ENCODE data around the gene STX12.
"Not testable (repeated sequence)": the region's sequence is repeated elsewhere in the genome, so short reads cannot be mapped to it uniquely, and the experiment has no call there.

Gene STX12

GRCh38 chr1:27772932-27773825 is at the start of gene STX12:
STX12 (plus strand) TSS chr1:27773219; CDS start chr1:27773308, 89 bp downstream.
- DNase-seq: peak; percentile 98

DNA sequence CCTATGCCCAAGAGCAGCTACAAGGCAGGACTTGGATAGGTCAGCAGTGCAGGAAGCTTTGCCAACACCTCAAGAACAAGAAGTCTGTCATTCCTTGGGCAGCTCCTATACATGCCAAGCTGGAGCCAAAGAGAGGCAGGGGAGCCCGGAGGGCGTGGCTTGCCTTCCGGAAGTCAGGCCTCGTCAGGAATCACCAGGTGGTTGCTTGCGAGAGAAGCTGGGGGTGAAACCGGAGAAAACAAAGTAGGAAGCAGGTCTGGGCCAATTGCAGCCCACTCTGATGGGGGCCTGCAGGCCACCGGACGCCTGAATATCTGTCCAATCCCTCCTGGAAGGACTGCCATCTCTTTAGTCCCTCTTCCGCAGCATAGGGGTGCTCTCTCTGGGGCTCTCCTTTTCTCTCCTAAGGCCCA is 48.1 kb upstream of the STX12 start:
- DNase-seq: peak; percentile 87

DNA sequence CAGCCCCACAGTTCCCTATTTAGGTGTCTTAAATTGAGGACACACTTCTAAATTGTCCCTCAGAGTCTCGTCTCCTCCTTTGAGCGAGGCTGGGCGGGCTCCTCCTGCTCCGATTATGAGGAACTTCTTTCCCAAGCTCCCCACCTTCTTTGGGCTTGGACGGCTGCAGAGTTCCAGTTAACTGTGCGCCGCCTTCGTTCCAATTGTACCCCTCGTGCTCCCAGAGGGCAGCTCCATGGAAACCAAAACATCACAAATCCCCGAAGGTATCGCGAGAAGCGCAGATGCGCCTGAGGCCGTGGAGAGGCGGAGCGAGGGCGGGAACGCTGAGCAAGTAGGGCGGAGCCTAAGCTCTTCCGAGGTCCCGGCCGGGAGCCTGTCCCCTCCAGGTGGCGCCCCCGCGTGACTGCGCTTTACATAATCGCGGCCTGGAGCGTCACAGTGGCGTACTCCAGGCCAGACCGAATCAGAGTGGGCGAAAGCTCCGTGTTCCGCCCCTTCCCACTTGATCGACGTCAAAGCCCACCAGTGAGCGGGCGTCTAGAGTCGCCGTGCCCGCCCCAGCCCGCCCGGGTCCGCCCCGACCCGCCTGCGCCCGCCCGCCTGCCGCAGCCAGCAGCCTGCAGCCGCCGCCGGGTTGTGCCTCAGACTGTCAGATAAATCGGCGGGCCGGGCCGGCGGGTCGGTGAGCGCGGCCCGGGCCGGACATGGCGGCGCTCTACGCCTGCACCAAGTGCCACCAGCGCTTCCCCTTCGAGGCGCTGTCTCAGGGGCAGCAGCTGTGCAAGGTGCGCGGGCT is 47.4 kb upstream of the STX12 start, which contains the start of gene FAM76A:
FAM76A (plus strand) TSS at position 588 of the 799 bp plus-strand sequence; CDS start at position 708, 120 bp downstream.
- peak; percentile 100 for DNase-seq

DNA sequence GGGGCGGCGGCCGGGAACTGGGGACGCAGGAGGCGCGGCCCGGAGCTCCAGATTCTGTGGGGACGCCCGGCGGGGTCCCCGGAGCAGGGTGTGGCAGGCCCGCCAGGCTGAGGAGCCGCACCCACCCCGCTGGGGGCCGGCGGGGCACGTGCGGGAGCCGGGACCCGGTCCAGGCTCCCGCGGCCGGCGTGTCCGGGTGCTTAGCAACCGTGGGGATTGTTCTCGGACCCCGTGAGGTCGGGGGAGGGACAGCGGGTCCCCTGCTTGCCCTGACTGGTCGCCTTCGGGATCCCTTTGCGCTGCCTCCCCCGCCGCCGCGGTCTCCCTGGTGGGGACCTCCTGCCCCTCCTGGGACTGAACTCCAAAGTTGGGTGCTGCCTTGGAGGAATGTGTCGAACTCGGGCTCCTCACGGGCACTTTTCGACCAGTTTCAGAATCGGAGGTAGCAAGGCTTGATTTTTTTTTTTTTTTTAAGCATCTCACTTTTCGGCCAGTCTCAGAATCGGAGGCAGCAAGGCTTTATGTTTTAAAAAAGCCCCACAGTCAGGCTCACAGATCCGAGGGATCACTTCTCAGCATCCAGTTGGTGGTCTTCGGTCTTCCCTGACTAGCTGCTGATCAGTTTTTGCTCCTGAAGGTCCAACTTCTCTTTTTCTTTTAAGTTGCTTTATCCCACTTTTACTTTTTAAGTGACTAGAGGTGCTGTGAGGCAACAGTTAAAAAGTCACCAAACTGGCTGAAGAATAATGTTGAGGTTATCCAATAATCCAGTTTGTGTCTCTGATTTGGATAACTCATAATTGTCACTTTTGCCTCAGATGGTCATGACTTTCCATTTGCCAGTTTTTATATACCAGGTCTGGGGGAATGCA is 46.6 kb upstream of the STX12 start:
- DNase-seq: peak; percentile 51

- no peak for DNase-seq
Observed at GRCh38 chr1:27727126-27727525, 45.9 kb upstream of the STX12 start.

DNA sequence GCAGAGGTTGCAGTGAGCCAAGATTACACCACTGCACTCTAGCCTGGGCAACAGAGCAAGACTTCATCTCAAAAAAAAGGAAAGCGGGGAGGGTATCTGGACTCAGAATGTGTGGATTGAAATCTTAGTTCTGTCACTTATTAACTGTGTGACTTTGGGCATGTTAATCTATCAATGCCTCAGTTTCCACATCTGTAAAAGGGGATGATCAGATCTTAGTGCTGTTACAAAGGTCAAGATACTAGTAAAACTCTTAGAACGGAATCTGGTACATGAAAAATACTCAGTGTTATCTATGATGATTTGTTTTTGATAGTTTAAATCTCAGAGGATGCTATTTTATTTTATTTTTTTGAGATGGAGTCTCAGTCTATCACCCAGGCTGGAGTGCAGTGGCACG is 36.8 kb upstream of the STX12 start:
- DNase-seq: no peak

GRCh38 chr1:27741121-27741520 is 31.9 kb upstream of the STX12 start:
- no peak for DNase-seq

DNA sequence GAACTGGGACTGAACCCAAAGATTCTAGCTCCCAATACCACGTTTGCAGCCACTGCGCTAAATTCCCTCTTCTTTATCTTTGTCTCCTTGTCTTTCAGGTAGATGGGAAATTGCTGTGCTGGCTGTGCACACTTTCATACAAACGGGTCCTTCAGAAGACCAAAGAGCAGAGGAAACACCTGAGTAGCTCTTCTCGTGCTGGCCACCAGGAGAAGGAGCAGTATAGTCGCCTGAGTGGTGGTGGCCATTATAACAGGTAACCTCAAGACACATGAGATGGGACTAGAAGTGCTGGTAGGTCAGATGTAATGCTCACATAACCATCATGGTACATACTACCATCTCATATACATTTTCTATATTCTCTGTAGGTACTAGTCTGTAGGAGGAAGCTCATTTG is 28.5 kb upstream of the STX12 start:
- DNase-seq: no peak

GRCh38 chr1:27745466-27745865 is 27.6 kb upstream of the STX12 start:
- no peak for DNase-seq

GRCh38 chr1:27752360-27752759 is 20.7 kb upstream of the STX12 start:
- no peak for DNase-seq

DNA sequence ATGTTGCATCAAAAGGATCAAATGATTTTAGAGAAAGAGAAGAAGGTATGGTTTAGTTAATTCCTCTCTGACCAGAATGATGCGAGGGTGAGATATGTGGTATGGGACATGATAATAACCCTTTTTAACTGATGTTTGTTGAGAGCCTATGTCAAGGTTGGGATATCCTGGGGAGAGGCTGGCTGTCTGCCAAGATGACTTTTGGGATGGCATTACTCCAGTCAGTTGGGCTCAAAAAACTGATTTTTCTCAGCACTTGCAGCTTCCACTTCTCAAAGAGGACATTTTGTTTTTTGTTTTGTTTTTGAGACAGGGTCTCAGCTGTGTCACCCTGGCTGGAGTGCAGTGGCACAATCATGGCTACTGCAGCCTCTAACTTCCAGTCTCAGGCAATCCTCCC is 17.7 kb upstream of the STX12 start:
- no peak for DNase-seq

DNA sequence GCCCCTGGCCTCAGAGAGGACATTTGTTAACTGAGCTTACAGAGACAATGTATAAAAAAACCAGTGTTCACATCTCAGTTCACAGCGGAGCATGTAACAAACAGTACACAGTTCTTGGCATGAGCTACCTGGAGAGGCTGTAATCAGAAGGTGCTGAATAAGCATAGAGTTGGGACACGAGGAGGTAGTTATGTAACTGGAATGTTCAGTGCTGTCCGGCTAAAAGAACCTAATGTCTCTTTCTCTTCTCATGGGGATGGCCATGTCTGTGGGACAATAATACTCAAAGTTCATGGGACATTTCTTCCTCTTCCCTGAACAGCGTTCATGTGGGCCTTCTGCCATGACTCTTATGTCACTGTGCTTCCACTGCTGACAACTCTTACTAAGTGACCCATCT is 17.2 kb upstream of the STX12 start:
- DNase-seq: no peak

GRCh38 chr1:27759236-27759635 is 13.8 kb upstream of the STX12 start:
- no peak for DNase-seq

DNA sequence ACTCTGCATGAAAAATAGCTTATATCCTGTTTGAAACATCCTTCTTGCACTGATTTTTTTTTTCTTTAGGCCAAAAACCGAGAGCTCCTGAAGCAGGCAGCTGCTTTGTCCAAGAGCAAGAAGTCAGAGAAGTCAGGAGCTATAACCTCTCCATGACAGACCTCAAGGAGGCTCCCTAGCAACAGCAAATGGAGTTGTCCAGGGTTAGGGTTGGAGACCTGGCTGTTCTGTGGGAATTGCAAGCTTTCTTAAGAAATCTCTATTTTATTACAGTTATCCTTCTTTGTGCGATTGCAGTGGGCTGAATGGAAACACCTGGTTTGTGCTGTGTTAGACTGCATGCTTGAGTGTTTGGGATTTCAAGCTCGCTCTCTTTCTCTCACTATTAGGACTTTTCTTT is 12.6 kb upstream of the STX12 start:
- DNase-seq: no peak

DNA sequence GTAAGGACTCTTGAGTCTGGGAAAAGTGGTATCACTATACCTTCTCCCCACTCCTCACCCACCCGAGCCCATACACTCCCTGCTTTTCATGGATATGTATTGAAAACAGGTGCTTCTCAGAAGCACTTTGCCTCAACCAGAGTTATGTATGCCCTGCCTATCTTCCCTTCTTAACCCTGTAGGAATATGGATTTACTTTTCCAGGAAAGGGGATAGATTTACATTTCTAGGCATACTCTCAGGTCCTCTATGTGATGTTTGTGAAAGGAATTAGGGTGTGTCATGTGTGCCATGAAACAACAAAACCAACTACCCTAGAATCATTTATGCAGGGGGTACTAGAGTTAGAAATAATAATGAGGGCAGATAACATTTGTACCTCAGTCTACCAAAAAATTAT is 11.0 kb upstream of the STX12 start:
- no peak for DNase-seq

DNA sequence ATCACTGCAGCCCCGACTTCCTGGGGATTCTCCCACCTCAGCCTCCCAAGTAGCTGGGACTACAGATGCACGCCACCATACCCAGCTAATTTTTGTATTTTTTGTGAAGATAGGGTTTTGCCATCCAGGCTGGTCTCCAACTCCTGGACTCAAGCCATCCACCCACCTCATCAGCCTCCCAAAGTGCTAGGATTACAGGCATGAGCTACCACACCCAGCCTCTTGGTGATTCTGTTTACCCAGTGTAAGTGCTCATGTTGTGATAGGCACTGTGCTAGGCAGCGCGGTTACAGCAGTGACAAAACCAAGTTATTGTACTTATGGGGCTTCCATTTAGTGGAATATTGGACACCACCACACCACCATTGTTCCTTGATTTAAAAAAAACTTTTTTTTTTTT is 9.7 kb upstream of the STX12 start:
- DNase-seq: no peak

GRCh38 chr1:27770293-27770830 is 2.7 kb upstream of the STX12 start:
- no peak for DNase-seq

DNA sequence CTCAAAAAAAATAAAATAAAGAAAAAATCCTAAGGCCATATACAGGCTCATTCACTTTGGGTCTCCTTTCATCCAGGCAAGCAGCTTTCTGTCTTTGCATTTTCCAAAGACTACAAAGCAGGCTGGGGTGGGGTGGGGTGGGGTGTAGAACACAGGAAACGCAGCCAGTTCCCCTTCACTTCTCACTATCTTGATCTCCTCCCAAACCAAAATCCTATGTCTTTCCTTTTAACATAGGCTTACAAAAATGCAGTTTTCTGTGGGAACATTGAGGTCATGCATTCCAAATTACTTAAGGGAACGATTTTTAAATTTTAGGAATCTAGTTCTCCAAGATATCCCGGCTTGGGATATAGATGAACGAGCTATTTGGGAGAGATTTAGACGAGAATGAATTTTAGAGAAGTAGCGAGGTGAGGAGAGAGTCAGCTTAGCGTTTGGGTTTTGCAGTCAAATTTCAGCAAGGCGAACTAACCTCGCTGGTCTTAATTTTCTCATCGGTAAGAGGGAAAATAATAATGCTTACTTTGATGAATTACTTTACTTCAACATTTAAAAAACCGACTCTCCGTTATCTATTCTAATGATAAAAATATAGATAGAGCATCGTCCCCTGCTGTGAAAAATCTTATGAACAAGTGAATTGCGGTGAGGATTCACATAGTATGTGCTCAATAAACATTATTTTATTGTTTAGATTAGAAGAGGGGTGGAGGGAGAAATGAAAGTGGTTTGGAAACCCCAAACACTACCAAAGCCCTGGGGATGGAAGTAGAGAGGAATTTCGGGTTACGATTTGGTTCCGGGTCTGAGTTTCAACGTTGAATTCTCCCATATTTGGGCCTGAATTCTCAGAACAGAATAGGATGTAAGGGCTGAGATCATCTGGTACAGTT is 735 bp upstream of the STX12 start:
- DNase-seq: no peak

DNA sequence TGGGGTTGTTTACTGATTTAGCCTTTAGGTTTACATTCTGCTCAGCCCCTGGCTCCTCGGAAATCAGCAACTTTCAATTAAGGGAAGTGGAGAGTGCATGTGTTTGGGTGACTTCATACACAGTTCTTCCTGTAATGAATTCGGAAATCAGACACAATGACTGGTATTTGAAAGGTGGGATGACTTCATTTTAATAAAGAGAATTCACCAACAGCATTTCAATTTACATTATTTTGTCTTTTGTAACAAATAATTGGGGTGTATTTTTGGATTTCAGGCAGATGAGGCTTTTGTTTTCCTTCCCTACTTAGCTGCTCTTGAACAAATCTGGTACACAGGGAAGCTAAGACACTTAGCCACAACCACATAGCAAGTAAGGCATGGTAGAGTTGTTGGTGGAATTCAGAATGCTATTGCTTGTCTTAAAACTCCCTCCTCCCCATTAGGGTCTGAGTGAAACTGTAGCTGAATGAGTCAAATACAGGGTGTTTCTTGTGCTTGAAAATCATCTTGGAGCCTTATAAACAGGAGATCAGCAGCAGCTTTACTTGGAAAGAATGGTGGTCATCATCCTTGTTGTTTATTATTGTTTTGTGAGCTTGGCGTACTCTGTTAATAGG is 917 bp downstream of the STX12 start:
- no peak for DNase-seq

GRCh38 chr1:27774654-27775053 is 1.6 kb downstream of the STX12 start:
- no peak for DNase-seq

DNA sequence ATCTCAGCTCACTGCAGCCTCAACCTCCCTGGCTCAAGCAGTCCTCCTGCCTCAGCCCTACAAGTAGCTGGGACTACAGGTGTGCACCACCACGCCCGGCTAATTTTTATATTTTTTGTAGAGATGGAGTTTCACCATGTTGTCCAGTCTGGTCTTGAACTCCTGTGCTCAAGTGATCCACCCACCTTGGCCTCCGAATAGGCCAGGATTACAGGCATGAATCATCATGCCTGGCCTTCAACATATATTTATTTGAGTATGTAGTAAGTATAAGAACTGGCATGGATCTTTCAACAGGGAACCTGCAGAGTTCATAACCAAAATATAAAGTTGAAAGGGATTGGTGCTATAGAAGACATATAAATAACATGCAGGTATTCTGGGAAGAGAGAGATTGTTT is 2.3 kb downstream of the STX12 start:
- not testable (repeated sequence) for DNase-seq

Data from COR-L47 (cell line).